ENCODE results near the gene SNPH.

DNA sequence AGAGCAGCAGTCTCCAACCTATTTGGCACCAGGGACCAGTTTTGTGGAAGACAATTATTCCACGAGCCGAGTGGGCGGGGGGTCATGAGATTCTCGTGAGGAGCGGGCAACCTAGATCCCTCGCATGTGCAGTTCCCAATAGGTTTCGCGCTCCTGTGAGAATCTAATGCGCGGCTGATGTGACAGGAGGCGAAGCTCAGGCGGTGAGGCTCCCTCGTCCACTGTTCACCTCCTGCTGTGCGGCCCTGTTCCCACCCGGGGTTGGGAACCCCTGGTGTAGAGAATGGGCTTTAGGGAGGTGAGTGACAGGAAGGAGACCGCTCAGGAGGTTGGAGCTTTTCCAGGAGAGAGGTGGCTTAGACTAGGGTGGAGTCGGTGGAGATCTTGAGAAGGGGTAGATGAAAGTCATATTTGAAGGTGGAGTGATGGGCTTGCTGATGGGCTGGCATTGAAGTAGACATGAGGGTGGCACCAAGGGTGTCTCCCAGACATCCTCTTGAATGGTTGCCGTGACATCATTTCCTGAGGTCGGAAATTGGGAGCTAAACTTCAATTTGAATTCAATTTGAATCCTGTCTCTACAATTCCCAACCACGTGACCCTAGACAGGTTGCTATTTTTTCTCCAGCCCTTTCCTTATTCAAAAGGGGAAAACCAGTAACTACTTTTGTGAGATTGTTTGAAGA is 41.7 kb upstream of the SNPH start:
- TF ChIP-seq EZH2 (IDR thresholded peaks at IDR 0.05; ENCODE audit: low read depth, low read length, severe bottlenecking): no peak
- TF ChIP-seq, protein P1, sequence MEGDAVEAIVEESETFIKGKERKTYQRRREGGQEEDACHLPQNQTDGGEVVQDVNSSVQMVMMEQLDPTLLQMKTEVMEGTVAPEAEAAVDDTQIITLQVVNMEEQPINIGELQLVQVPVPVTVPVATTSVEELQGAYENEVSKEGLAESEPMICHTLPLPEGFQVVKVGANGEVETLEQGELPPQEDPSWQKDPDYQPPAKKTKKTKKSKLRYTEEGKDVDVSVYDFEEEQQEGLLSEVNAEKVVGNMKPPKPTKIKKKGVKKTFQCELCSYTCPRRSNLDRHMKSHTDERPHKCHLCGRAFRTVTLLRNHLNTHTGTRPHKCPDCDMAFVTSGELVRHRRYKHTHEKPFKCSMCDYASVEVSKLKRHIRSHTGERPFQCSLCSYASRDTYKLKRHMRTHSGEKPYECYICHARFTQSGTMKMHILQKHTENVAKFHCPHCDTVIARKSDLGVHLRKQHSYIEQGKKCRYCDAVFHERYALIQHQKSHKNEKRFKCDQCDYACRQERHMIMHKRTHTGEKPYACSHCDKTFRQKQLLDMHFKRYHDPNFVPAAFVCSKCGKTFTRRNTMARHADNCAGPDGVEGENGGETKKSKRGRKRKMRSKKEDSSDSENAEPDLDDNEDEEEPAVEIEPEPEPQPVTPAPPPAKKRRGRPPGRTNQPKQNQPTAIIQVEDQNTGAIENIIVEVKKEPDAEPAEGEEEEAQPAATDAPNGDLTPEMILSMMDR (IDR thresholded peaks at IDR 0.05; ENCODE audit: control extremely low read depth in 1 of 3, insufficient read depth in 1 of 3, low read depth in 1 of 3, low read length in 3 of 3): no peak
- TF ChIP-seq POLR2A (IDR thresholded peaks at IDR 0.05; ENCODE audit: control extremely low read depth in 1 of 2, low read depth in 2 of 2, low read length in 2 of 2): no peak
- TF ChIP-seq, protein P2, sequence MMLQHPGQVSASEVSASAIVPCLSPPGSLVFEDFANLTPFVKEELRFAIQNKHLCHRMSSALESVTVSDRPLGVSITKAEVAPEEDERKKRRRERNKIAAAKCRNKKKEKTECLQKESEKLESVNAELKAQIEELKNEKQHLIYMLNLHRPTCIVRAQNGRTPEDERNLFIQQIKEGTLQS (IDR thresholded peaks at IDR 0.05; ENCODE audit: insufficient read depth, low read depth, low read length): no peak
- no peak for TF ChIP-seq SIRT6 (IDR thresholded peaks at IDR 0.05; ENCODE audit: low read length)
- TF ChIP-seq SUZ12 (IDR thresholded peaks at IDR 0.05; ENCODE audit: low read length): no peak
- no peak for TF ChIP-seq TBP (IDR thresholded peaks at IDR 0.05; ENCODE audit: low read depth, low read length)
- no peak for TF ChIP-seq BRCA1 (IDR thresholded peaks at IDR 0.05; ENCODE audit: low read depth, low read length)
- TF ChIP-seq RAD21 (IDR thresholded peaks at IDR 0.05 in 1 of 2, conservative IDR thresholded peaks at IDR 0.05 in 1 of 2; ENCODE audit: low read depth in 2 of 2, low read length in 2 of 2): no peak
- no peak for TF ChIP-seq NANOG (IDR thresholded peaks at IDR 0.05; ENCODE audit: insufficient read depth, low read depth, low read length, poor library complexity, severe bottlenecking)
- no peak for TF ChIP-seq POLR2AphosphoS5 (IDR thresholded peaks at IDR 0.05; ENCODE audit: low read depth, low read length)
- TF ChIP-seq JUND (IDR thresholded peaks at IDR 0.05; ENCODE audit: low read length): no peak

All from H1 (cell line).